ENCODE measurements around the gene C1orf122. TPM values are rescaled to one million over a fixed set of nuclear protein-coding genes. Genes with fewer than 3 reads are reported as not detected.
A peak's percentile ranks its signal among the peaks of the same experiment; 100 is the strongest.

C1orf122 gene
- total and polyA plus RNA-seq, 4 donors = 4.7 to 70.2 (median 40.3) TPM

DNA sequence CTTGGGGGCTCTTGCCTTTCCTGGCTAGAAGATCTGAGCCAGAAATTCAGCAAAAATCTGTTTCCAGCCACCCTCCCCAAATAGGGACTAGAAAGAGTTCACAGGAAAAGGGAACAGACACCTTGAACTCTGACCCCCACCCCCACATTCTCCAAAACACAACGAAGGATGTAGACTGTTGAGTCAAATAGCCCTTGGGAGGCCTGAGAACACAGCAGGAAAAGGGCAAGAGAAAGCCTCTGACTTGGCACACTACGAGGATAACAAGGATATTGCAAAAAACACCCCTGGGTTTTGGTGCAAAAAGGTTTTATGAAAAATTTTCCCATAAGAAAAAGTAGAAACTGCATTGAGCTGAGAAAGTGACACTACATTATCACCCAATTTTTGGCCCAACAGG, 2.4 kb downstream of the C1orf122 start:
- Histone ChIP-seq H3K27me3 (ENCODE audit: control insufficient read depth in 3 of 3, insufficient read depth in 3 of 3, low read length in 2 of 3) (no peaks in the 10 kb centered on the region), H3K4me1 (ENCODE audit: control insufficient read depth in 5 of 5, insufficient read depth in 5 of 5, low read length in 5 of 5) (peaks cover 0 to 22% (median 7%) of the 10 kb centered on the region in 5 donors), H3K4me3 (no peak overlapping the region), H3K9me3 (ENCODE audit: control insufficient read depth in 4 of 4, insufficient read depth in 3 of 4, low read length in 3 of 4) (no peaks in the 10 kb centered on the region), H3K27ac (ENCODE audit: low read depth in 1 of 2, low read length in 1 of 2) (no peak overlapping the region), H3K9ac (ENCODE audit: insufficient read depth in 1 of 2, low read length in 2 of 2) (no peak overlapping the region), H3K36me3 (ENCODE audit: control insufficient read depth in 4 of 4, insufficient read depth in 4 of 4, low read length in 4 of 4) (peaks cover 7 to 18% (median 11%) of the 10 kb centered on the region in 4 donors)
- TF ChIP-seq, protein P1, sequence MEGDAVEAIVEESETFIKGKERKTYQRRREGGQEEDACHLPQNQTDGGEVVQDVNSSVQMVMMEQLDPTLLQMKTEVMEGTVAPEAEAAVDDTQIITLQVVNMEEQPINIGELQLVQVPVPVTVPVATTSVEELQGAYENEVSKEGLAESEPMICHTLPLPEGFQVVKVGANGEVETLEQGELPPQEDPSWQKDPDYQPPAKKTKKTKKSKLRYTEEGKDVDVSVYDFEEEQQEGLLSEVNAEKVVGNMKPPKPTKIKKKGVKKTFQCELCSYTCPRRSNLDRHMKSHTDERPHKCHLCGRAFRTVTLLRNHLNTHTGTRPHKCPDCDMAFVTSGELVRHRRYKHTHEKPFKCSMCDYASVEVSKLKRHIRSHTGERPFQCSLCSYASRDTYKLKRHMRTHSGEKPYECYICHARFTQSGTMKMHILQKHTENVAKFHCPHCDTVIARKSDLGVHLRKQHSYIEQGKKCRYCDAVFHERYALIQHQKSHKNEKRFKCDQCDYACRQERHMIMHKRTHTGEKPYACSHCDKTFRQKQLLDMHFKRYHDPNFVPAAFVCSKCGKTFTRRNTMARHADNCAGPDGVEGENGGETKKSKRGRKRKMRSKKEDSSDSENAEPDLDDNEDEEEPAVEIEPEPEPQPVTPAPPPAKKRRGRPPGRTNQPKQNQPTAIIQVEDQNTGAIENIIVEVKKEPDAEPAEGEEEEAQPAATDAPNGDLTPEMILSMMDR (IDR thresholded peaks at IDR 0.05; ENCODE audit: control extremely low read depth, extremely low read depth) = no peak
- ATAC-seq (ENCODE audit: insufficient read depth, low FRiP score) (no peak), DNase-seq (no peak)
- 28 to 45% methylated on average over 2 of the region's 2 CpGs for WGBS, 2 donors

DNA sequence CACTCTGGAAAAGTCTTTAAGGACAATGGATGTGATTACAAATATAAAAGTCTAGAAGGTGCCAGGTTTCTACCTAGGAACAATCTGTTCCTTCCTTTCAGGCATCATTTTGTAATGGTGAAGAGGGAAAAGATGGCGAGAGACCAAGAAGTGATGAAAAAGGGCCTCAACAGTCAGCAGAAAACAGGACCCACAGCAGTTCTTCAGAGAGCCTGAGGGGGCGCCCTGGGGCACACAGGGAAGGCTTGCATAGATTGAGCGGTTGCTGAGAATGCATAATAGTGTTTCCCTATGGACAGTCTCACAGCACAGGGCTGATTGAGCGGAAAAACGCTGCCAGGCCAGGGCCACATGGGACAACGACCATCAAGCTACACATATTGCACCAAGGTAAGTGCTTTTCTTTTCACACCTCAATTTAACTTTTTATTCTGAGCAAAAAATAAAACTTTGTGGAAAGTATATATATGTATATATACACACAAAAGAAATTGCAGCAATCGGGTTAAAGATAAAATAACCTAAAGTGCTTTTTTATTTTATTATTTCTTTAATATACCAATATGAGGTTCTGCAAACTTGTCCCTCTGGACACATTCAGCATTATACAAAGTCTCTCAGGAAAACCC, 3.6 kb downstream of the C1orf122 start:
- Histone ChIP-seq H3K4me3 (no peak overlapping the region), H3K9ac (ENCODE audit: insufficient read depth in 1 of 2, low read length in 2 of 2) (no peak overlapping the region), H3K27ac (ENCODE audit: low read depth in 1 of 2, low read length in 1 of 2) (no peak overlapping the region), H3K27me3 (ENCODE audit: control insufficient read depth in 3 of 3, insufficient read depth in 3 of 3, low read length in 2 of 3) (no peaks in the 10 kb centered on the region), H3K9me3 (ENCODE audit: control insufficient read depth in 4 of 4, insufficient read depth in 3 of 4, low read length in 3 of 4) (no peaks in the 10 kb centered on the region), H3K4me1 (ENCODE audit: control insufficient read depth in 5 of 5, insufficient read depth in 5 of 5, low read length in 5 of 5) (peaks cover 0 to 22% (median 7%) of the 10 kb centered on the region in 5 donors), H3K36me3 (ENCODE audit: control insufficient read depth in 4 of 4, insufficient read depth in 4 of 4, low read length in 4 of 4) (peaks cover 0 to 20% (median 6%) of the 10 kb centered on the region in 4 donors)
- DNase-seq (peak; percentile 73 to 78 (median 76)), ATAC-seq (ENCODE audit: insufficient read depth, low FRiP score) (no peak)
- whole genome bisulfite sequencing, 2 donors = 31 to 36% methylated on average over 7 of the region's 7 CpGs
- TF ChIP-seq, protein P1 (IDR thresholded peaks at IDR 0.05; ENCODE audit: control extremely low read depth, extremely low read depth) = peak; percentile 45

DNA sequence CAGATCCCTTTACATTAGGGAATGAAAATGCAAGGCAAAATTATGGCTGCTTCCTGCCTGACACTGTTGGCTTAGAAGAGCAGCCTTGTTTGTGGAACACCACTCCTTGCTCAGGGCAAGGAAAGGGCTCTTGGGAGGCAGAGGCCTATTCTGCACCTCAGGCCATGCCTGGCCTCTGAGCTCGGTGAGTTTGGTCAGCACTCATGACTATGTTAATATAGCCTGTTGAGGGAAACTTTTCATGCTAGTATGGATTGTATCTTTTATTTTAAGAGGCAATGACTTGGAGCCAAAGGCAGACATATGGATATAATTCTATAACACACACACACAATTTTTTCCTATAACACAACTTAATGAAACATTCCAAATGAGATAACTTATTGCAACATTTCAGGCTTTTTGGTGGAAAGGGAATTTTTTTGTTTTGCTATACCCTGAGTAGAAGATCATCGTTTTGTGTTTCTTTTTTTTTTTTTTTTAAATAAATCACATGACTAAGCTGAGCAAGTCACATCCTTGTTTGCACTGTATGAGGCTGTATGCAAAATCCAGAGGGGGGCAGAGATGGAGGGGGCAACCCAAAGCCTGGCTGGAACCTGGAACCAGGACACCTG, 6.0 kb downstream of the C1orf122 start:
- peaks cover 0 to 11% (median 3%) of the 10 kb centered on the region in 5 donors for H3K4me1 ChIP-seq (ENCODE audit: control insufficient read depth in 5 of 5, insufficient read depth in 5 of 5, low read length in 5 of 5)
- H3K27ac ChIP-seq (ENCODE audit: low read depth in 1 of 2, low read length in 1 of 2) = no peak overlapping the region
- 78 to 85% methylated on average over 2 of the region's 2 CpGs for WGBS, 2 donors
- TF ChIP-seq, protein P1 (IDR thresholded peaks at IDR 0.05; ENCODE audit: control extremely low read depth, extremely low read depth) = no peak
- no peak overlapping the region for H3K4me3 ChIP-seq
- H3K9me3 ChIP-seq (ENCODE audit: control insufficient read depth in 4 of 4, insufficient read depth in 3 of 4, low read length in 3 of 4) = no peaks in the 10 kb centered on the region
- no peaks in the 10 kb centered on the region for H3K27me3 ChIP-seq (ENCODE audit: control insufficient read depth in 3 of 3, insufficient read depth in 3 of 3, low read length in 2 of 3)
- H3K9ac ChIP-seq (ENCODE audit: insufficient read depth in 1 of 2, low read length in 2 of 2) = no peak overlapping the region
- no peak for ATAC-seq (ENCODE audit: insufficient read depth, low FRiP score)
- H3K36me3 ChIP-seq (ENCODE audit: control insufficient read depth in 4 of 4, insufficient read depth in 4 of 4, low read length in 4 of 4) = peaks cover 0 to 27% (median 5%) of the 10 kb centered on the region in 4 donors
- peak in 1 of 3 donors; percentile 22 for DNase-seq

Data from lung (tissue), 12 donors.